HG03432 (cell line): ENCODE data around the gene TLE5.
"Not testable (repeated sequence)": the region's sequence is repeated elsewhere in the genome, so short reads cannot be mapped to it uniquely, and the experiment has no call there.

Experiments
- ATAC-seq: cut with Tn5 transposase; IDR thresholded peaks from one replicate; pipeline ENCODE4 v1.9.1; 2021; ENCODE audit warnings: mild to moderate bottlenecking, moderate library complexity; ENCODE audit not compliant: unreplicated experiment

TLE5 gene

DNA sequence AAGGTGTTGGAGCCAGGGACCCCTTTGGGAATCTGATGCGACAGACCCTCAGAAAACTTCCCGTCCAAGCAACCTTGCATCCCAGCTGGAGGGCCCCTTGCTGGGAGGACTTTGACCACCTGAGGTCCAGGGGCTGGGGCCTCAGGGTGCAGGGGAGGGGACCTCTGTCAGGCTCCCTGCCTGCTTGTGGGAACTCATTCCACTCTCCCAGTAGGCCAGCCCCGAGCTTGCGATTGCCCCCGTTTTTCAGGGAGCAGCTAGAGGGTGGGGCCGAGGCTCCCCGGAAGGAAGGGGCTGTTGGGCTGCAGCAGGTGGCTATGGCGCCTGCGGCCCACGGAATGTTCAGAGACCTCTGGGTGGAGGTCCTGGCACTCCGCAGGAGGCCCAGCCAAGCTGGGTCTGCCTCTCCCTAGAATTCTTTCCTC is 34.6 kb upstream of the TLE5 start:
- ATAC-seq, result no peak

DNA sequence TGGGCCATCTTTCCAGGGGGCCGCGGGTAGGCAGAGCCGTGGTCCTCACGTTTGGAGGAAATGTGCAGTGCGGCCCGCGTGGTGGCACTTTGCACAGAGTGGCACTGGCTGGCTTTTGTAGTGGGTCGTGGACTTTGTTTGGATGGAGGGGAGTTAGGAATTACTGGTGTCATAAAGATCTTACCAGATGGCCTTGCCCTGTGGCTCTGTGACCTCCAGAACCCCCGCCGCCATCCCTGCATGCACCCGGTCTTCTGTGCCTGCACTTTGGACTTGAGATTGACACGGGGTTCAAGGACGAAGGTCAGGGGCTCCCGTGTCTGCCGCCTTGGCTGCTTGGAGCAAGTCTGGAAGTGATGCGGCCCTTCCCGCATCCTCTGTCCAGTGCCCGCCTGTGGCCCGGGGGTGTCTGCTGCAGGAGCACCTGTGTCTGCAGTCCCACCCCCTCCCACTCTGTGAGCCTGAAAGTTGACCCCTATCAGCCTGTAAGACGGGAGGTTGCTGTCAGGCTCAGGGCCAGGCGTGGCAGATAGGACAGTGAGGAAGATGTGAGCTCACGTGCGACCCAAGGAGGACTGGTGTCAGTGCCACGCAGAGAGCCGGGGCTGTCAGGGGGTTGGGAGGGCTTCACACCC is 34.1 kb upstream of the TLE5 start:
- ATAC-seq, result no peak

DNA sequence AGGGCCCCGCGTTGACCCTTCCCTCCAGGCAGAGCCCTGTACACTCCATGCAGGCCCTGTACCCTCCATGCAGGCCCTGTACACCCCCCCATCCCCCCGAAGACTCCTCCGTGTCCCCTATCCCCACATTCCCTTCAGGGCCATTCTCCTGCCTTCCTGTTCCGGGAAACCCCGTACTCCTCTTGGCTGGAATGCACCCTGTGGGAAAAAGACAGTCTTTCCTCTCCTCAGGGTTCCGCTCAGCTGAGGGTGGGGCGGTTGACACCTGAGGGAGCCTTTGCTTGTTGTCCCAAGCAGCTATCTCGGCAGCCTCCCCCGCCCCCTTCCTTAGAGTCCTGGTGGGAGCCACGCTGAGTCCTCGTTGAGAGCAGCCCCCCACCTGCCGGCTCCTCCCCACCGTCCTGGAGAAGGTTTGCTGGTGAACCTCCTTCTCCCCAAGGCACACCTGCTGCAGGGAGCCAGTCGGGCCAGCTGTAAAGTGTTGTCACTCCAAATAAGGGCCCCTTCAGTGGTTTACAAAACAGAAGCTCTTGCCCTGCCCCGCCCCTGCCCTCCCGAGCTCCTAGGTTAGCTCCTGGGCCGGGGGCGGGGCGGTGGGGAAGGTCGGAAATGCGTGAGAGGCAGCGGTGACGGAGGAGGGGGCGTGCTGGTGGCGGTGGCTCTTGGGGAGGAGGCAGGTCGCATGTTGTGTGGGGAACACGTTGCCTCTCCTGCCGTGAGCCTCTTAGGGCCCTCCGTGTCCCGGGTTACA is 33.3 kb upstream of the TLE5 start:
- no peak for ATAC-seq

DNA sequence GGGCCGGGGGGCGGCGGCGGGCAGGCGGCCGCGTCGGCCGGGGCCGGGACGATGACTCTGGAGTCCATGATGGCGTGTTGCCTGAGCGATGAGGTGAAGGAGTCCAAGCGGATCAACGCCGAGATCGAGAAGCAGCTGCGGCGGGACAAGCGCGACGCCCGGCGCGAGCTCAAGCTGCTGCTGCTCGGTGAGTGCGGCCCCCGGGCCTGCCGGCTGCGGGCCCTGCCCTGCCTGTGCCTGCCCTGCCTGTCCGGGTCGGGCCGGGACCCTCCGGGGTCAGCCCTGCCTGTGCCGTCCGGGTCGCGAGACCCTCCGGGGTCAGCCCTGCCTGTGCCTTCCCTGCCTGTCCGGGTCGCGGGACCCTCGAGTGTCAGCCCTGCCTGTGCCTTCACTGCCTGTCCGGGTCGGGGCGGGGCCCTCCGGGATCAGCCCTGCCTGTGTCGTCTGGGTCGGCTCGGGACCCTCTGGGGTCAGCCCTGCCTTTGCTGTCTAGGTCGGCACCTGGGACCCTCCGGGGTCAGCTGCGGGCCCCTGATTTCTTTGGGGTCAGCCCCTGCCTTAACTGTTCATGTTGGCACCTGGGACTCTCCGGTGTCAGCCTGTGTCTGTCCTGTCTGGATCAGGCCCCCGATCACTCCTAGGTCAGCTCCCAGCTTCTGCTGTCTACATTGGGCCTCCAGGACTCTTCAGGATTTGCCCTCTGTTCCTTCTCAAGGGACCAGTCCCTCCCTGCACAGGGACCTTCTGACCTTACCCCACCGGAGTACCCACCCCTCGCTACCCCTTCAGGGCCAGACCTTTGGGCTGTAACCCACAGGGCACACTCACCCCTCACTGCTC is 32.5 kb upstream of the TLE5 start:
- peak; percentile 28 for ATAC-seq

DNA sequence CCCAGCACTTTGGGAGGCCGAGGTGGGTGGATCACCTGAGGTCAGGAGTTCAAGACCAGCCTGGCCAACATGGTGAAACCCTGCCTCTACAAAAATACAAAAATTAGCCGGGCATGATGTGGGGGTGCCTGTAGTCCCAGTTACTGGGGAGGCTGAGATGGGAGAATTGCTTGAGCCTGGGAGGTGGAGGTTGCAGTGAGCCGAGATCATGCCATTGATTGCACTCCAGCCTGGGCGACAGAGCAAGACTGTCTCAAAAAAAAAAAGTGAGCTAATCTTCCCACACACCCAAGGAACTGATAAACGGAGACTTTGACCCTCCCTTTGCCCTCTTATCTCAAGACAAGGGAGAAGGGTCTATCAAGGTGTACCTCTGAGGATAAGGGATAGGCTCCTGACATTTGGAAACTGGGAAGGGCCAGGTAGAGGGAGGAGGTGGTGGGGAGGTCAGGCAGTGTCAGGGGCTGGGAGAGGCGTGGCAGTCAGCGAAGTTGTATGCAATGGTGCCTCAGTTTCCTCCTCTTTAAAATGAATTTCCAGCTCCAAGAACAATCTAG is 27.1 kb upstream of the TLE5 start:
- ATAC-seq, result not testable (repeated sequence)

DNA sequence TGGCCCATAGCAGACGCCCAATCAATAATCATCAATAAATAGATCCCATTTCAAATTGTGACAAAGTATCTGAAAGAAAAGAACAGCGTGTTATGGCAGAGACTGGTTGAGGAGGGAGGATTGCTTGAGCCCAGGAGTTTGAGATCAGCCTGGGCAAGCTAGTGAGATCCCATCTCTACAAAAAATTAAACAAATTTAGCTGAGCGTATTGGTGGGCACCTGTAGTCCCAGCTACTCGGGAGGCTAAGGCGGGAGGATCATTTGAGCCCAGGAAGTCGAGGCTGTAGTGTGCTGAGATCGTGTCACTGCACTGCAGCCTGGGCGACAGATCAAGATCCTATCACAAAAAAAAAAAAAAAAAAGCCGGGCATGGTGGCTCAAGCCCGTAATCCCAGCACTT is 25.5 kb upstream of the TLE5 start:
- ATAC-seq, result no peak

DNA sequence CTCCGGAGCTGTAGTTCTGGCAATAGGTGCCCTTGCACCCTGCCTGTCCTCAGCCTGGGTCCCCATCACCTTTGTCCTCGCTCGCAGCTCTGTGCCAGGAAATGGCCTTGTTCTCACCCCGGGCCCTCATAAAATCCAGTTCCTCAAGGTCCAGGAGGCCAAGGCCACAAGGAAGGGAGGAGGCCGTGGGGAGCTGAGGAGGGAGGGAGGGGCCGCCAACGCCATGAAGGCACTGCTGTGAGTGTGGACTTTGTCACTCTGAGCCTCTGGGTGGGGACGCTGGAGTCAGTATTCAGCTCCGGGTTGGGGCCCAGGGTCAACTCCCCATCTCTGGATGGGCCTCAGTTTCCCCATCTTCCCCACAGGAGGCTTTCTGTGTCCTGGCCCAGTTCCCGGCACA is 22.6 kb upstream of the TLE5 start:
- no peak for ATAC-seq

DNA sequence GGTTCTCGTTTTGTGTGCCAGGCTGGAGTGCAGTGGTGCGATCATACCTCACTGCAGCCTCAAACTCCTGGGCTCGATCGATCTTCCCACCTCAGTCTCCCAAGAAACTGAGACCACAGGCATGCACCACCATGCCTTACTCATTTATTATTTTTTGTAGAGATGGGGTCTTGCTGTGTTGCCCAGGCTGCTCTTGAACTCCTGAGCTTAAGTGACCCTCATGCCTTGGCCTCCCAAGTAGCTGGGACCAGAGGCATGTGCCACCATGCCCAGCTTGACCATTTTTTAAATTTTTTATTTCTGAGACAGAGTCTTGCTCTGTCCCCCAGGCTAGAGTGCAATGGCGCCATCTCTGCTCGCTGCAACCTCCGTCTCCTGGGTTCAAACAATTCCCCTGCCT is 21.7 kb upstream of the TLE5 start:
- ATAC-seq, result no peak

DNA sequence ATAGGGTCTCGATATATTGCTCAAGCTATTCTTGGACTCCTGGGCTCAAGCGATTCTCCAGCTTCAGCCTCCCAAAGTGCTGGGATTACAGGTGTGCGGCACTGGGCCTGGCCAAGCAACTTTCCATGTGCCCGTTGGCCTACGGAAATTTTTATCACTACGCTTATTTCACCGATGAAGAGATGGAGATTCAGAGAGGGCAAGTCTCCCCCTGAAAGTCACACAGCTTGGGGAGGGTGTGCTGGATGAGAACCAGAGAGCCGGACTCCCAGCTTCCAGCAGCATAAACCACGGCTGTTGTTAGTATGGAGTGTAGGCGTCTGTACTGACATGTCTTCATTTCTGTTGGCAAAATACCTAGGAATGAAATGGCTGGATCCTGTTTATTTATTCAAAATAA is 20.0 kb upstream of the TLE5 start:
- no peak for ATAC-seq

DNA sequence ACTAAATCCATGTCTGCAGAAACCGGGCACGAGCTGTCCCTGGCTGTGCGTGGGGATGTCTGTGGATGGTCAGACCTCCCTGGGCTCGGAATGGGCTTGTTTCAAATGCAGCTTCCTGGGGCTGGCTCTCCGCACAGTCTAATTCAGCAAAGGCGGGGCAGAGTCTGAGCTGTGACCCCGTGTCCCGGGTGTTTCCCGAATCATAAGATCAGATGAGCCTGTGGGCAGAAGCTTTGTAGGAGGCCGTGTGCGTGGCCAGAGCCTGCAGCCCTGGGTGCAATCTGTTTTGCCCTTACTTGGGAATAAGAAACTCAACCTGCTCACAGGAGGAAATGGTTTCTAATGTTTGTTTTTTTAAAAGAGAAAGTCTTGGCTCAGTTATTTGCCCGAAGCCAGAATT is 18.0 kb upstream of the TLE5 start:
- no peak for ATAC-seq

DNA sequence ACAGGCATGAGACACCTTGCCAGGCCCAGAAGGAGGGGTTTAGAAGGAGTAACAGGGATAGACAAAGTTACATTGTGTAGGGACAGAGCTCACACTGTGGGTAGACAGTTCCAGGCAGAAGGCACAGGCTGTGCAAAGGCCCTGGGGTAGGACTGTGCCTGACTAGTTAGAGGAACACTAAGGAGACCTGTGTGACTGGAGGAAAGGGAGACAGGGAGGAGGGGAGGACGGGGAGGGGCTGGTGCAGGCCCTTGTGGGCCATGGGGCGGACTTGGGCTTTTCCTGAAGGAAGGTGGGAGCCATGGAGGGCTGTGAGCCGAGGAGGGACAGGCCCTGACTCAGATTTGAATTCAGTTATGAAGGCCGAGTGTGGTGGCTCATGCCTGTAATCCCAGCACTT is 17.3 kb upstream of the TLE5 start:
- ATAC-seq, result no peak

DNA sequence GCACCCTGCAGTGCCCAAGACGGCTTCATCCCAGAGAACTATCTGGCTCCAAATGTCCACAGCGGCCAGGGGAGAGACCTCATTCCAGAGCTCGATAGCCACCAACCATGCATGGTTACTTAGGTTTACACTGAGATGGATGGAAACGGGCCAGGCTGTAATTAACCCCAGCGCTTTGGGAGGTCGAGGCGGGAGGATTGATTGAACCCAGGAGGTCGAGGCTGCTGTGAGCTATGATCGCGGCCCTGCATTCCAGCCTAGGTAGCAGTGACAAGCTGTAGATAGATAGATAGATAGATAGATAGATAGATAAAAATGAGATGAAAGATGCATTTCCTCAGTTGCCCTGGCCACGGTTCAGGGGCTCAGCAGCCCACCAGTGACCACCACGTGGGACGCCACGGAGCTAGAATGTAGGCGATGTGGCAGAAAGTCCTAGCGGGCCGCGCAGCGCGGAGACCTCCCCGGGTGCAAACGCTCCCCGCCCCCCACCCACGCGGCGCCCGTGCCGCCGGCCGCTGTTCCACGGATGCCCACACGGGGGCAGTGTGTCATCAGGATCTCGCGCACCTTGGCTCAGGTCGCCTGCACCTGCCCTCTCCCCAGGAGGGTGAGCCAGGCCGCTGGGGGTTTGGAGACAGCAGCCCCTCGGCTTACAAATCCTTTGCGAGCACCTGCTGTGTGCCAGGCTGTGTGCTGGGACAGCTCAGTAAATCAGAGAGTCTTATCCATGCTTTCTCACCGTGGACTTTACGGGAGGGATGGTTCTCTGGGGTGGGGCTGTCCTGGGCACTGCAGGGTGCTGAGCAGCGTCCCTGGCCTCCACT is 13.5 kb upstream of the TLE5 start:
- ATAC-seq, result no peak

DNA sequence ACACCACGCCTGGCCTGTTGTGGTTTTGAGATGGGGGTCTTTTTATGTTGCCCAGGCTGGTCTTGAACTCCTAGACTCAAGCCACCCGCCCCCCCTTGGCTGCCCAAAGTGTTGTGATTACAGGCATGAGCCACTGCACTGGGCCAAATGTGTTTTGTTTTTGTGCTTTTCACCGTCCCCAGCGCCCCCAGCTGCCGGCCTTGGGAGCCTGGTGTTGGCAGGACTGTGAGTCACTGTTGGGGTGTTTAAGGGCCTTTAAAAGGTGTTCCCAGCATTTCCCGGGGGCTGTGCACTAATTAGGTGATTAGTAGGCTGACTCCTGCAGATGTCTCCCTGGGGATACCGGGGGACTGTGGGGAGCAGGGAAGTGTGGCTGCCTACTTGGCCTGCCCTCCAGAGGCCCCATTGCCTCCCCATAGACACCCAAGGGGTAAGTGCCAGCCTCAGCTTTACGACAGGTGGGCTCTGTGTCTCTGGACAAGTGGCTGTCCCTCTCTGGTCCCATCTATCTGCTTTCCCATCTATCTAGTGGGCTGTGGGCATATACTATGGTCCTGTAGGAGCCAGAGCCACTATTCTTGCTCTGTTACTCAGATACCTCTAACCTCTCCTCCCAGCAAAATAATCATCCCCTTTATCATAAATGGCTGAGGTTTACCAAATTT is 11.8 kb upstream of the TLE5 start:
- no peak for ATAC-seq

DNA sequence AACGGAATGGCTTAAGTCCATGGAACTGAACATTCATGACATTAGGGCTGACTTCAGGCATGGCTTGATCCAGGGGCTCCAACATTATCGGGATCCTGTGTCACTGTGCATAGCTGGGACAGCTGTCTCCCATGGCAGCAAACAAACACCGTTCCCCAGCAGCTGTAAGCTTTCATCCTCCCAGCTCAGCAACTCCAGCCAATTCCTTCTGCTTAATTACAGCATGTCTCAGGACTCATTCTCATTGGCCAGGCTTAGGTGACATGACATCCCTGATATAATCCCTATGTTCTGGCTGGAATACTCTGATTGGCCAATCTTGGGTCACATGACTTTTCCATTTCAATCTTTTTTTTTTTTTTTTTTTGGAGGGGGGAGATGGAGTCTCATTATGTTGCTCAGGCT is 10.9 kb upstream of the TLE5 start:
- no peak for ATAC-seq

DNA sequence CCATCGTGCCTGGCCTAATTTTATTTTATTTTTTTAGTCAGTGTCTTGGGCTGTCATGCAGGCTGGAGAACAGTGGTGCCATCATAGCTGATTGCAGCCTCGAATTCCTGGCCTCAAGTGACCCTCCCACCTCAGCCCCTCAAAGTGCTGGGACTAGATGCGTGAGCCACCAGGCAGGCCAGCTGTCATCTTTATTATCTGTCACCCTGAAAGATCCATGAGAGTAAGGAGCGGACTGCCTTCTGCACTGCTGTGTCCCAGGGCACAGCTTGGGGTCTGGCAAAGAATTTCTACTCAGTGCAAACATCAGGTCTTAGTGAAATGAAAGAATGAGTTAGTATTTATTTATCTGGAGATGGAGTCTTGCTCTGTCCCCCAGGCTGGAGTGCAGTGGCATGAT is 9.5 kb upstream of the TLE5 start:
- no peak for ATAC-seq

DNA sequence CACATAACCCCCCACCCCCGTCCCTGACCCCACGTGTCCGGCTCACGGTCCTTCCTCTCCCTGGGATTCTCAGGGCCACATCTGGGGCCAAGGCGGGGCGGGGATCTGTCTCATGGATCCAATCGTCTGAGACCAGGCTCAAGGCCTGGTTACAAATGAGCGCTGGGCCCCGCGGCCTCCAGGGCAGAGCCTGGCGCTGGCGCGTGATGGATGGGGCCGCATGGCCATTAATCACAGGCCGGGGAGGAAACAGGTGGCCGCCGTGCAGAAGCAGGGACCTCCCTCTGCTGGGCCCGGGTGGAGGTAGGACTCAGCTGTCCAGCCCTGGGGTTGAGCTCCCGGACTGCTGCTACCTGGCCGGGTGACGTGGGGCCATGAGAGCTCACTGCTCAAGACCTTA is 5.8 kb upstream of the TLE5 start:
- ATAC-seq, result no peak

DNA sequence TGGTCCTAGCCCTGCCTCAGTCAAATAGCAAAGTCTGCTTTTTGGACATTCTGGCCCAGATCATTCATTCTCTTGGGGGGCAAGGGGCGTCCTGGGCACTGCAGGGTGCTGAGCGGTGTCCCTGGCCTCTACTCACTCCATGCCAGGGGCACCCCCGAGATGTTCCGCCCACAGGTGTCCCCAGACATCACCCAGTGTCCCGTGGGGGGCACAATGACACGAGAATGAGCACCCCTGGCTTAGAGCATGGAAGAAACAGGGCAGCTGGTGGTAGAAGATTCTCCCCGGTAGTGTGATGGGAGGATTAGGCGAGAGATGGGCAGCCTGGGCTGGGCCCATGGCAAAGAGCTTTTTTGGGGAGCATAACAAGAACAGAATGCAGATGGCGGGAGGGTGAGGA is 5.3 kb upstream of the TLE5 start:
- ATAC-seq, result no peak

DNA sequence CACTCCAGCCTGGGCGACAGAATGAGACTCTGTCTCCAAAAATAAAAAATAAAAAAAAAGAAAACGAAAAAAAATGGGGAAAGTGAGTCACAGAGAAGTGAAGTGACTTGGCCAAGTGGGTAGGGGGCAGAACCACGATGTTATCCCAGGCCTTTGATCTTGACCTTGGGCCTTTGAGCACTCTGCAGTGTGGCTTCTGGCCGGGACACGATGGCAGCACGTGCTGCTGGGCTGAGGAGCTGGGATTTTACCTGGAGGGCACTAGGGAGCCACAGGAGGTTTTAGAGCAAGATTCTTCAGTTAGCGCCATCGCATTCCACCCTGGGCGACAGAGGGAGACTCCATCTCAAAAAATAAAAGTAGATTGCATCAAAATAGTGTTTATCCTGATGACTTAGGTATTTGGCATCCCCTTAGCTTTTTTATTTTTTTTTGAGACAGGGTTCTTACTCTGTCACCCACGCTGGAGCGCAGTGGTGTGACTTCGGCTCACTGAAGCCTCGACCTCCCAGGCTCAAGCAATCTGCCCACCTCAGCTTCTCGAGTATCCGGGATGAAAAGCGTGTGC is 4.3 kb upstream of the TLE5 start:
- no peak for ATAC-seq

DNA sequence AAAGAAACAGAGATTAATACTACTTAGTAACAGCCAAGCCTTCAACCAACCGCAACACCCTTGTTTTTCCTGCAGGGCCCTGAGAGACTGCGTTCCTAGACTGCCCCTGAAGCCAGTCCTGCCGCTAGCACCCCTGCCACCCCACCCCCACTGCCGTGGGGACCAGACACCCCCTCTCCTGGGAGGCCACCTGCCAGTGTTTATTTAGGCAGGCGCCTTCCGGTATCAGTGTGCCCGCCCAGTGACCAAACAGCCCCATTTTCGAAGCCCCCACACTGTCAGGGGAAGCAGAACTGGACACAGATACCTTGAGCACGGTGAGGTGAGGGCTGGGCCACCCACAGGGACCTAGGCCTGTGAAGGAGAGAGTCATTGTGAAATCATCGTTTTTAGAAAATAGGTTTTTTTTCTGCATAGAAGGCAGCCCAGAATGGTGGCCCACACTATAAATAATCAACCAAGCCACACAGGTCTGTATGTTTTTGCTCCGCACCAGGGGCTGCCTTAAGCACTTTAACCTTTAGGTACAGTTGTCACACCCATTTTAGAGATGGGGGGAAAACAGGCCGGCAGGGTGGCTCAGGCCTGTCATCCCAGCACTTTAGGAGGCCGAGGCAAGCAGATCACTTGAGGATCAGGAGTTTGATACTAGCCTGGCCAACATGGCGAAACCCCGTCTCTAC is 3.5 kb upstream of the TLE5 start:
- ATAC-seq, result peak; percentile 52

DNA sequence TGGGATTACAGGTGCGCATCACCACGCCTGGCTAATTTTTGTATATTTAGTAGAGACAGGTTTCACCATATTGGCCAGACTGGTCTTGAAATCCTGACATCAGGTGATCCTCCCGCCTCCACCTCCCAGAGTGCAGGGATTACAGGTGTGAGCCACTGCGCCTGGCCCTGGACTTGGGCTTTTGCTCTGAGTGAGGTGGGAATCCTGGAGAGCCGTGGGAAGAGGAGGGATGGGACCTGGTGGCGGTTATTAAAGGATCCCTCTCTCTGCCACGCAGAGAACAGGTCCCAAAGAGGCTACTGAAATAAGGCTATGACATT is 1.7 kb upstream of the TLE5 start:
- no peak for ATAC-seq
